ENCODE data around the gene RAP1GDS1. TPM values are rescaled to one million over a fixed set of nuclear protein-coding genes. Genes with fewer than 3 reads are reported as not detected.
"Not testable (repeated sequence)": the region's sequence is repeated elsewhere in the genome, so short reads cannot be mapped to it uniquely, and the experiment has no call there.

RAP1GDS1 gene
- total RNA-seq, 1 donor from 2014 or later: 17.7 TPM

DNA sequence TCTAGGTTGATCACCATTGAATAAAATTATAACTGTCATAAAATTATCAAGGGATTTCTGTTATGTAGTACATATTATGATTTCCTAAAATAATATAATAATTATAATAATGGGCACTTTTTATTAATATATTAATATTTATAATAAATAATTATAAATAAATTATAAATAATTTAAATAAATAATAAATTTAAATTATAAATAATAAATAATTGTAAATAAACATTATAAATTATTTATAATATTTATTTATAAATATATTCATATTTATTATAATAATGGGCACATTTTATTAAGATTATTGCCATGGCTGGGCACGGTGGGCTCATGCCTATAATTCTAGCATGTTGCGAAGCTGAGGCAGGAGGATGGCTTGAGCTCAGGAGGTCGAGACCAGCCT is 24.5 kb downstream of the RAP1GDS1 start:
- no peak for DNase-seq (ENCODE audit: low spot score)
- no peak for ATAC-seq

DNA sequence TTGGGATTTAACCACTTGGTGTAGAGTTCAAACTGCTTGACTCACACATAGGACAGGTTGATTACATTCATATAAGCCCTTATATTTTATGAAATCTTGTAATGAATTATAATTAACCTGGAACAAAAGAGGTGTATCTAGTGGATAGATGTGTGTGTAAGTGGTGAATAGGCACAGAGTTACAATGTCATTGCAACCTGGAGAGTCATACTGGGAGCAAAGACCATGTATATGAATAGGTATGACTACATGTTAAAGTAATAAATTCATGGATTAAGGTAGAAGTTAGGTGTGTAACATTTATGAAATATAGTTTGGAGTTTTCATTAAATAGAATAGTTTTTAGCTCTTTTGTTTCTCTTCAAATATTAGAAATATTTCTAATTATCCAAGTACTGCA is 26.1 kb downstream of the RAP1GDS1 start:
- DNase-seq (ENCODE audit: low spot score): no peak
- no peak for ATAC-seq

DNA sequence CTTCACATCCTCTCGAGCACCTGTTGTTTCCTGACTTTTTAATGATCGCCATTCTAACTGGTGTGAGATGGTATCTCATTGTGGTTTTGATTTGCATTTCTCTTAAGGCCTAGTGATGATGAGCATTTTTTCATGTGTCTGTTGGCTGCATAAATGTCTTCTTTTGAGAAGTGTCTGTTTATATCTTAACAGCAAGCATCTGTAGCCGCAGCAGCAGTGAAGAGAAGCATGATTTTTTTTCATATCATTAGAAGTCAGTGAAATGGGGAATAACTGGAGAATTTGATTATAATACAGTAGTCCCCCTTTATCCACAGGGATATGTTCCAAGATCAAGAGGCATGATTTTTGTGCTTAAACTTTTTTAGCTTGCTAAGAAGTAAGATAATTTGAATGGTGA is 27.5 kb downstream of the RAP1GDS1 start:
- DNase-seq (ENCODE audit: low spot score); ATAC-seq: not testable (repeated sequence)

DNA sequence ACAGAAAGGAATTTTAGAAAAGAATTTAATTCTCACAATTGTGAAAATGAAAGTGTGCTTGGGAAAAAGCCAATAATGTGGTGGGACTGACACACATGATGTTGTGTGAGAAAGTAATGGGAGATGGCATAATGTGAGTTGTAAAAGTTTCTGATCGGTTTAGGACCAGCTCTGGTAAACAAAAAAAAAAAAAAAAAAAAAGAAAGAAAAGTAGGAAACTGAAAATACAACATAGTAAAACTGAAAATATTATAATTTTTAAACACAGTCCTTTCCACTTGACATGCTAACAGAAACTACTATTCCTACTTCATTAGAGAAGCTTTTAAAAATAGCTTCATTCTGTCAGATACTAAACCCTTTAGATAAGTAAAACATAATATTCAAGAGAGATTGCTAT is 28.2 kb downstream of the RAP1GDS1 start:
- no peak for DNase-seq (ENCODE audit: low spot score)
- ATAC-seq: no peak

DNA sequence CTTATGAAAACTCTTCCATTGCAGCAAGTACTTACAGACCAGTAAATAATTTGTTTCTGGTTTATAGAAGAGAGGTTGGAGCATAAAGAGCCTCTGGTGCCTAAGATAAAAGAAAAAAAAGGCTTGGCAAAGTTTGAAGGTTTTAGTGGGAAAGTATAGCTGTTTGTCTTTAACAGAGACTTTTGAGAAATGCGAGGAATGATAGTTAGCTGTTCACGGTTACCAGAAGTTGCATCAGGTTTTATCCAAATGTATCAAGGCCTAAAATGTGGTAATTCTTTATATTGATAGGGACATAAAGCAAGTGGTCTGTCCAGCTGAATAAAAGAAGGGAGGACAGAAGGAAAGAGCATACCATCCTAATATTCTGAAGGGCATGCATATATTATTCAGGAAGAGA is 29.3 kb downstream of the RAP1GDS1 start:
- no peak for DNase-seq (ENCODE audit: low spot score)
- ATAC-seq: no peak

DNA sequence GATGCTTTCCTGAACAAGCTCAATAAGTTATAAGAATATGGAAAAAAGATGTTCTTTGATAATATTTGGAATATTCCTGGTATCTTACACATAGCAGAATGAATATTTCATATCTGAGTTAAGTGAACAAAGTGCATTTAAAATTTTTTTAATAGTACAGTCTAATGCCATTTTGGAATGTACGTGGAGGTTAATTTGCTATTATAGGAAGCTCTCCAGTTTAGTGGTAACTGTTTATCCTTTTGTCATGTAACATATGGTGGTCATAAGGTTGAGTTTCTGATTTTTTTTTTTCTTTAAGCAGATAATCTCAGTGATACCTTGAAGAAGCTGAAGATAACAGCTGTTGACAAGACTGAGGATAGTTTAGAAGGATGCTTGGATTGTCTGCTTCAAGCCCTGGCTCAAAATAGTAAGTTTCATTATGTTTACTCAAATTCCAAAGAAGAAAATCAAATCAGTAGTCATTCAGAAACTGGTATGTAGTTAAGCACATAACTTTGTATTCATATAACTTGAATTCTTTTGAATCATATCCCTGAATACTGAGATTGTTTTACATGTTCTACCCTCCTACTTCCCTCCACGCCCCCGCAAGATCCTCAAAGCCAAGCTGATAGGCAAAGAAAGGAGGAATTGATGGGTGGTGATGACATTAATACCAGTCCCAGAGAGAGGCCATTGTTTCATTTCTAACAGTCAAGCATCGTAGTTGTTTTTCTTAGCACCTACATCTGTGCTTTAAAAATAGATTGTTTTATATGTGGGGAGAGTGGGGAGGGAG is 32.1 kb downstream of the RAP1GDS1 start:
- DNase-seq (ENCODE audit: low spot score) (no peak), ATAC-seq (no peak)

DNA sequence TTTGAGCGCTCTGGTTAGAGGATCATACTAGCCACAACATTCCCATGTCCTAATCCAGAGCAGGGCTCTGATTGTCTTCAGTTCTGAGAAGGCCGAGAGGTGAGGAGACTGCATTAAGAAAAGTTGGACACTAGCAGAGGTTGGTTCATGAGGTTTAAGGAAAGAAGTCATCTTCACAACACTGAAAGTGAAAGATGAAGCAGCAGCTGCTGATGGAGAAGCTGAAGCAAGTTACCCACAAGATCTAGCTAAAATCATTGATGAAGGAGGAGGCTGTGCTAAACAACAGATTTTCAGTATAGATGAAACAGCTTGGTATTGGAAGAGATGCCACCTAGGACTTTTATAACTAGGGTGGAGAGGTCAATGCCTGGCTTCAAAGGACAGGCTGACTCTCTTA is 36.8 kb downstream of the RAP1GDS1 start:
- ATAC-seq (no peak), DNase-seq (ENCODE audit: low spot score) (no peak)

DNA sequence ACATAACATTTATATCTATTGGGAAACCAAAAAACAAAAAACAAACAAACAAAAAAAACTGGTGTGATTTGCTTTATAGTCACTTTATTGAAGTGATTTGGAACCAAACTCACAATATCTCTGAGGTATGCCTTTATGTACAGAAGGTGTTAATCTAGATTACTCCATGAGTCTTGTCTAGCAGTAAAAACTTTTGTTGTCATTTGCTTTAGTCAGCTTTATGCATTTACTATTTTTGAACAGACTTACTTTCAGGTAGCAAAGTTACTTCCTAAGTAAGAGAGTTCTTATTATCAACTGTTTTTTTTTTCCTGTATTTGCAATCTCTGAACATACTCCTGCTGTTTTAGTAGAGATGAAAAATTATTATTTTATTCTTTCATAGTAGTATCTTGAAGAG is 39.5 kb downstream of the RAP1GDS1 start:
- ATAC-seq (no peak), DNase-seq (ENCODE audit: low spot score) (no peak)

DNA sequence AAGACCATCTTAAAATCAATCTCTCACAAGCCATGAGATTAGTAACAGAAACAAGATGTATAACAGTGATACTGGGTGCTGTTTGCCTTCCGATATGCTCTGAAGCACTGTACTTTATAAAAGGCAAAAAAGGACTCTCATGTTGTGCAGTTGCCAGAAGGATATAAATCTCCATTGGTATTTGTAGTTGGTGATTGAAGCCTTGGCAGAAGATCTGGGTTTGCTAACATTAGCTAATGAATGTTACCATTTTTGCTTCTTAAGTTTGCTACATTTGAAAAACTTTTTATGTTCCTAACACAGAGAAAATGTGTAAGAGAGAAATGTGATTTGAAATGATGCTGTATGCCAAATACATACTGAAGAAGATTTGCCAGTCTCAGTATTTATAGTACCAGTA is 44.4 kb downstream of the RAP1GDS1 start:
- DNase-seq (ENCODE audit: low spot score): no peak
- no peak for ATAC-seq

DNA sequence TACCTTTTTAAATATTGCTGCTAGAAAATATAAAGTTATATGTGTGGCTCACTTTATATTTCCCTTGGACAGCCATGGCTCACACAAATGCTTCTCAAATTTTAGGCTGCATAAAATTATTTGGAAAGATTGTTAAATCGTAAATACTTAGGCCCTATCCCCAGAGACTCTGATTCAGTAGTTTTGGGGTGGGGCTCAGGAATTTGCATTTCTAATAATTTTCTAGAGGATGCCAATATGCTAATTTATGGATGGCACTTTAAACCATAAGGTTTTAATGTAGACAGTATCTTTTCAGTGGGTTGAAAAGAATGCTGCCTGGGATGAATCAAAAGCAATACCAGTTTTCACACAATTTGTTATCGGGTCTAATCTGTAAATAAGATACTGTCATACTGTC is 49.7 kb downstream of the RAP1GDS1 start:
- no peak for ATAC-seq
- no peak for DNase-seq (ENCODE audit: low spot score)

DNA sequence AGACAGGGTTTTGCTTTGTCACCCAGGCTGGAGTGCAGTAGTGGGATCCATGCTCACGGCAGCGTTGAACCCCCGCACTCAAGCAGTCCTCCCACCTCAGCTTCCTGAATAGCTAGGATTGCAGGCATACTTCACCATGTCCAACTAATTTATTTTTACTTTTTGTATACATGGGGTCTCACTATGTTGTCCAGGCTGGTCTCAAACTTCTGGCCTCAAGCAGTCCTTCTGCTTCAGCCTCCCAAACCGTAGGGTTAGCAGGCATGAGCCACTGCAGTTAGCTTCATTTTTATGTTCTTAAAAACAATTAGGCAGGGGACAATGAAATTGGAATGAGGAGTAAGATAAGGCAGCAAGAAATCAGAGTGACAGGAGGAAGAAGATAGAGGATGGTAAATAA is 50.5 kb downstream of the RAP1GDS1 start:
- DNase-seq (ENCODE audit: low spot score) (no peak), ATAC-seq (no peak)

DNA sequence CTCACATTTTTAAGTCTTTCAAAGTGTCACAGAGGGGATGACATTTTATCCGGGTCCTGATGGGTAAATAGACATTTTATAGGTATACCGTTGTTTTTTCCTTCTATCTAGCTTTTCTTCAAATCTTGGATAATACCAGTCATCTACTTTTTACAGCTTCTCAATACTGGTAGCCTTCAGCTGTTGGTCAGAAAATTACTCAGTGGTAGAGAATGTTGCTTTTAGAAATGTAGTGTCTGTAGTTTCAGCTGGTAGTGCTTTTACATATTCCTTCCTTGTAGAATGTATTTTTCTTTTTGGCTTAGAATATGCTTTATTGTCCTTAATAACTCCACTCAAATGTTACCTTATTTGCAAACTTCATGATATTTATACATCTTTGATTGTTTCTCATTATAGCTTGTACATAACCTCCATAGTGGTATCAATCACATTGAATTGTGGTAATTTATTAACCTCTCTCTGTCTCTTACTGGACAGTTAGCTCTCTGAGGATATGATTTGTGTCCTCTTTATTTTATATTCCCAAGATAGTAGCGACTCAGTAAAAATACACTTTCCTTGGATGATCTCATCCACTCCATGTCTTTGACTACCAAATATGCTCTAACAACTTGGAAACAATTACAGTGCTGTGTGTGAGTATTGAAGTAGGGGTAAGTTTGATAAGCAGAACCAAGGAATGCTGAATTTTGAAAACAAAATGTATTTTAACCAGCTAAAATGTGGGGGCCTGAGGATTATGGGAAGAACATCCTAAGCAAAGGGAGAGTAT is 53.8 kb downstream of the RAP1GDS1 start:
- no peak for DNase-seq (ENCODE audit: low spot score)

DNA sequence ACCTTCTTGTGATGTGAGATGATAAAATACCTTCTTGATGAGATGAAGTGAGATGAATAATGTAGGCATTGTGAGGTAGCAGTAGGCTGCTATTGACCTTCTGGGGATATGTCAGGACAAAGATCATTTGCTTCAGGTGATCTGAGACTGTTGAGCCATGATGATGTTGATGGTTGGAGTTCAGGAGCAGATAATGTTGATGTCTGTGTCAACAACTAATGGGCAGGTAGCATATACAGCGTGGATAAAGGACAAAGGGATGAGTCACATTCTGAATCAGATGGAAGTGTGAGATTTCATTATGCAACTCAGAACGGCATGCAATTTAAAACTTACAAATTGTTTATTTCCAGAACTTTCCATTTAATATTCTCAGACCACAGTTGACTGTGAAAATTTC is 57.3 kb downstream of the RAP1GDS1 start:
- no peak for ATAC-seq
- no peak for DNase-seq (ENCODE audit: low spot score)

More for the DNA sequence above, 53.8 kb downstream of the RAP1GDS1 start:
- ATAC-seq: no peak

DNA sequence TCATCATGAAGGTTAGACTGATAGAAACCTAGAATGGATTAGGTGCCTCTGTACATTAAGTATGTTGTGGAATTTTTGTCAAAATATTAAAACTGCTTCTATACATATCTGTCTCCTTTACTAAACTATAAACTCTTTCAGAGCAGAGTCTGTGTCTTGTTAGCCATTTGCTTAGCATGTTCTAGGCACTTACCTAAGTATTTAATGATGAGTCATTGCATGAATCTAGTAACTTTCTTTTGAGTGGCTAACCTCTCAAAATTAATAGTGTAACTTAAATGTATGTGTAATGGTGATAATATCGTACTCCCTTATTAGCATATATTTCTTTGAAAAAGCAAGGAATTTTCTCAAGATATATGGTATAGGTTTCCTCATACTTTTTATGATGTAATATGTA is 57.8 kb downstream of the RAP1GDS1 start:
- ATAC-seq (no peak), DNase-seq (ENCODE audit: low spot score) (no peak)

DNA sequence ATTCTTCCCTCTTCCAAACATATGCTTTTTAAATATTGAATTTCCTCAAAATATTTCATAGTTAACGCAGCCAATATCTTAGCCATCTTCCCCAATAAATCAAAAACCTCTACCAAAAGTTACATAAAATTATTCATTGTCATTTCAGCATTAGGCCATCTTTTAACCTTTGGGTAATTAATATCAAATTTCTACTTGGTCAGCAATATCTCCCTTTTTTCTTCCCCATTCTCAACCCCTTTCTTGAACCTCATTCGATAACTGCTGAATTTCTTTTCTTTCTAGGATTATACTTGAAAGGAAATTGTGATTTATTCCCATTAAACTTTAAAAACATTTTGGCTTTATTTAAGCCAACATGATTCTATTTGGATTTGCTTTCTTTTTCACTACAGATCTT is 65.0 kb downstream of the RAP1GDS1 start:
- no peak for ATAC-seq

DNA sequence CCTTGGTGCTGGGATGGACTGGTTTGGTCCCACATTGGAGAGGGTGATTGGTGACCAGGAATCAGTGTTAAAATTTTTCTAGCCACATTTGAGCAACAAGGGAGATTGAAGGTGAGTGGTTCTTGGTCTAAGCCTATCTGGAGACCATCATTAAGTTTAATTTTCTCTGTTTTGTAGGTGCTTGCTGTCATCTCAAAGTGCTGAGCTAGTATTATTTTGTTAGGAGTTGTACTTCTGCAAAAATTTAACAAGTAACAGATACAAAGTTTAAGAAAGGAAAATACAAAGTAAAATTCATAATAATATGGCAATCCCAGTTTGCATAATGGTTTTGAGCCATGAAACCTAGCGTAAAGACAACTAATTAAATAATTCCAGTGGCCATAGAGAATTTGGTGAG is 66.5 kb downstream of the RAP1GDS1 start:
- no peak for ATAC-seq
- no peak for DNase-seq (ENCODE audit: low spot score)

More for the DNA sequence above, 65.0 kb downstream of the RAP1GDS1 start:
- DNase-seq (ENCODE audit: low spot score): no peak

DNA sequence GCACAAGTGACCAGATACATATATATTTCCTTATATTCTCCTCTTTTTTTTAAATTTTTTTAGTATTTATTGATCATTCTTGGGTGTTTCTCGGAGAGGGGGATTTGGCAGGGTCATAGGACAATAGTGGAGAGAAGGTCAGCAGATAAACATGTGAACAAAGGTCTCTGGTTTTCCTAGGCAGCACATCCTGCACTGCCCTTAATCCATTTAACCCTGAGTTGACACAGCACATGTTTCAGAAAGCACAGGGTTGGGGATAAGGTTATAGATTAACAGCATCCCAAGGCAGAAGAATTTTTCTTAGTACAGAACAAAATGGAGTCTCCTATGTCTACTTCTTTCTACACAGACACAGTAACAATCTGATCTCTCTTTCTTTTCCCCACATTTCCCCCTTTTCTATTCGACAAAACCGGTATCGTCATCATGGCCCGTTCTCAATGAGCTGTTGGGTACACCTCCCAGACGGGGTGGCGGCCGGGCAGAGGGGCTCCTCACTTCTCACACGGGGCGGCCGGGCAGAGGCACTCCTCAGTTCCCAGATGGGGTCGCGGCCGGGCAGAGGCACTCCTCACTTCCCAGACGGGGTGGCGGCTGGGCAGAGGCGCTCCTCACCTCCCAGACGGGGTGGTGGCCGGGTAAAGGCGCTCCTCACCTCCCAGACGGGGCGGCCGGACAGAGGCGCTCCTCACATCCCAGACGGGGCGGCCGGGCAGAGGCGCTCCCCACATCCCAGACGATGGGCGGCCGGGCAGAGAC is 68.9 kb downstream of the RAP1GDS1 start:
- not testable (repeated sequence) for DNase-seq (ENCODE audit: low spot score); ATAC-seq

DNA sequence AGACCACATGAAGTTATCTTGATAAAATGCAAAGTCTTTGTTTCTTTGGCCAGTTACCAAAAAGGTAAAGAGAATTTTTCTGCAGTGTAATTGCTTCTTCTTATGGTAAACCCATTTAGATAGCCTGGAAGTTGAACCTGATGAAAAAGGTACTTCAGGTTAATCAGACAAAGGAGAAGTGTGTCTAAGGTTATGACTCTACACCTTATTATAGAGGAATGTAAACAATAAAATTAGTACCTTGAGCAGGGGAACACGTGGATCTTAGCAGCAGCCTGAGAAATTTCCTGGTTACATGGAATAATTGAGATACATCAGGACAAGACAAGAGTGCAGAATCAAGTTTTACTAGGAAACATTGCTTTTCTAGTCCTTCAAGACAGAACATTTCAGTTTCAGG is 70.8 kb downstream of the RAP1GDS1 start:
- ATAC-seq (no peak), DNase-seq (ENCODE audit: low spot score) (no peak)

DNA sequence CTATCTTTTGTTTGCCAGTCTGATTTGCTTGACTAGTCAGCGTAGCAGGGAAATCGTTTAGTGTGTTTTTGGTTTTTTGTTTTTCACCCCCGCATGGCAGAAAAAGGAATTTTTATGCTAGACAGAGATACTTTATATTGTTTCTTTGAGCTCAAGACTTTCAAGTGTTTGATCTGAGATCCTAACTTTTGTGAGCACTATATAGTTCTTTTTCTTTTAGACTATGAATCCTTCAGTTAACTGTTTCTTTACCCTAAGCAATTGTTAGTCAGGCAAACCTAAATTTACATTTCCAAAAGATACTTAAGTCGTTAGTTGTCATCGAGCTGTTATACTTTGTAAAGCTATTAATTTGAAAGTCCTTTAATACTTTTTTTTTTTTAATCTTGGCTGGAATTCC is 73.3 kb downstream of the RAP1GDS1 start:
- DNase-seq (ENCODE audit: low spot score) (no peak), ATAC-seq (no peak)

DNA sequence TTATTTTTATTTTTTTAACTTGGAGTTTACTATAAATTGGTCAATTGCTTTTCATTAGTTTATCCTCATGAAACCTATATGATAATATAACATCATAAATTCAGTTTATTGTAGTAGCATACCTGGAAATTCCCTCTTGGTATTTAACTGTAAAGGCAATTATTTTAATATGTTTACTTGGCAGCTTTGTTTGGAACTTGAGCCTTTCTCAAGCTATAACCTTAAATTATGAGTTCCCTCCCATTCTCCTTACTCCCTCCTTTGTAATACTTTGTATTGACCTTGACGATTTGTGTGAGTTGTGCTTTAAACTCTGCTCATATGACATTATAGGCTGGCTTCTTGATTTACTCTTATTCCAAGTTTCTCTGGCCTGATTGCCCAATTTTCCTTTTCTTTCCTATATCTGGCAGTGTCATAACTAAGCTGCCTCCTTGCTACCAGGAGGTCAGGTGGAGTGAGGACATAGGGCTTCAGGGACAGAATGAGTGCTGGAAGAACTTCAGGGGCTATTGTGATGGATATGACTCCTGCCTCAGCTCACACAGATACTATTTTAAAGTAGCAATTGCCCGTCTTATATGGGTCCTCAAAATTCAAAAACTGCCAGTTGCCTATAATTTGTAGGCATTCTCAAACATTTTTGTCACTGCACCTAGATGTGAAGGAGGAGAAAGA is 77.7 kb downstream of the RAP1GDS1 start:
- ATAC-seq (peak; percentile 13), DNase-seq (ENCODE audit: low spot score) (no peak)

DNA sequence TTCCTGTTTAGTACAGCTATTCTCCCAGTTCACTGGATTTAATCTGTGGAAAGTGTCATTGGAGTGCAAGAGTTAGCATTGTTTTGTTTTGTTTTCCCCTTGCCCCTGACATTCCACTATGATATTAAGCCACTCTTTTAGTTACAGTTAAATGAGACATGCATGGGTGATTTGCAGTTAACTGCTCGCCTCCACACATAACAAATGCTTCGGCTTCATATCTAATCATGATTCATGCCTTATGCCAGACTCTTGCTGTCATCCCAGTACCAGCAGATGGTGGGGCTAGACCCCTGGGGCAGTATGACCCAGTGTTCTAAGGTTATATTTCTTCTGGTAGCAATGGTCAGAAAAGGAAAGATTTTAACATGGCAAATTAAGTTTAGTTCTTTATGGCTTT is 80.1 kb downstream of the RAP1GDS1 start:
- DNase-seq (ENCODE audit: low spot score) (no peak), ATAC-seq (no peak)
